ENCODE results near the gene UQCC5.

The UQCC5 gene

GRCh38 chr3:52503788-52504424 is 32.5 kb upstream of the UQCC5 start:
- no peak overlapping the region for H2AFZ ChIP-seq (ENCODE audit: low read depth)
- H3K27me3 ChIP-seq (ENCODE audit: insufficient read depth, low read depth), result no peaks in the 10 kb centered on the region
- no peak overlapping the region for H3K4me3 ChIP-seq (IDR thresholded peaks at IDR 0.05; ENCODE audit: insufficient read depth, low read depth, low read length)
- no peak overlapping the region for H3K4me2 ChIP-seq
- H4K20me1 ChIP-seq (ENCODE audit: insufficient read depth), result no peaks in the 10 kb centered on the region
- H3K4me1 ChIP-seq (ENCODE audit: low read depth, poor library complexity, severe bottlenecking), result no peaks in the 10 kb centered on the region
- H3K36me3 ChIP-seq (ENCODE audit: insufficient read depth), result no peaks in the 10 kb centered on the region
- H3K79me2 ChIP-seq (ENCODE audit: insufficient read depth, low read depth), result no peaks in the 10 kb centered on the region
- TF ChIP-seq CTCF (conservative IDR thresholded peaks at IDR 0.05; ENCODE audit: low read depth, low read length), result no peak
- H3K9ac ChIP-seq, result no peak overlapping the region
- H3K27ac ChIP-seq, result no peak overlapping the region

GRCh38 chr3:52504977-52505376 is 31.4 kb upstream of the UQCC5 start:
- no peaks in the 10 kb centered on the region for H3K4me1 ChIP-seq (ENCODE audit: low read depth, poor library complexity, severe bottlenecking)
- TF ChIP-seq CTCF (conservative IDR thresholded peaks at IDR 0.05; ENCODE audit: low read depth, low read length), result no peak
- H2AFZ ChIP-seq (ENCODE audit: low read depth), result no peak overlapping the region
- H3K9ac ChIP-seq, result no peak overlapping the region
- no peaks in the 10 kb centered on the region for H4K20me1 ChIP-seq (ENCODE audit: insufficient read depth)
- no peak overlapping the region for H3K4me3 ChIP-seq (IDR thresholded peaks at IDR 0.05; ENCODE audit: insufficient read depth, low read depth, low read length)
- no peaks in the 10 kb centered on the region for H3K27me3 ChIP-seq (ENCODE audit: insufficient read depth, low read depth)
- H3K4me2 ChIP-seq, result no peak overlapping the region
- H3K79me2 ChIP-seq (ENCODE audit: insufficient read depth, low read depth), result no peaks in the 10 kb centered on the region
- H3K36me3 ChIP-seq (ENCODE audit: insufficient read depth), result no peaks in the 10 kb centered on the region
- H3K27ac ChIP-seq, result no peak overlapping the region

GRCh38 chr3:52506266-52506966 is 30.0 kb upstream of the UQCC5 start:
- TF ChIP-seq CTCF (conservative IDR thresholded peaks at IDR 0.05; ENCODE audit: low read depth, low read length), result no peak
- Histone ChIP-seq H3K79me2 (ENCODE audit: insufficient read depth, low read depth) (no peaks in the 10 kb centered on the region), H3K27me3 (ENCODE audit: insufficient read depth, low read depth) (no peaks in the 10 kb centered on the region), H4K20me1 (ENCODE audit: insufficient read depth) (no peaks in the 10 kb centered on the region), H2AFZ (ENCODE audit: low read depth) (no peak overlapping the region), H3K9ac (no peak overlapping the region), H3K4me2 (no peak overlapping the region), H3K27ac (no peak overlapping the region), H3K4me1 (ENCODE audit: low read depth, poor library complexity, severe bottlenecking) (no peaks in the 10 kb centered on the region), H3K4me3 (IDR thresholded peaks at IDR 0.05; ENCODE audit: insufficient read depth, low read depth, low read length) (no peak overlapping the region), H3K36me3 (ENCODE audit: insufficient read depth) (no peaks in the 10 kb centered on the region)

GRCh38 chr3:52507359-52507758 is 29.0 kb upstream of the UQCC5 start:
- TF ChIP-seq CTCF (conservative IDR thresholded peaks at IDR 0.05; ENCODE audit: low read depth, low read length), result no peak
- Histone ChIP-seq H3K27ac (no peak overlapping the region), H2AFZ (ENCODE audit: low read depth) (no peak overlapping the region), H3K4me1 (ENCODE audit: low read depth, poor library complexity, severe bottlenecking) (no peaks in the 10 kb centered on the region), H3K79me2 (ENCODE audit: insufficient read depth, low read depth) (no peaks in the 10 kb centered on the region), H3K4me3 (IDR thresholded peaks at IDR 0.05; ENCODE audit: insufficient read depth, low read depth, low read length) (no peak overlapping the region), H3K9ac (no peak overlapping the region), H3K4me2 (no peak overlapping the region), H3K36me3 (ENCODE audit: insufficient read depth) (no peaks in the 10 kb centered on the region), H4K20me1 (ENCODE audit: insufficient read depth) (no peaks in the 10 kb centered on the region), H3K27me3 (ENCODE audit: insufficient read depth, low read depth) (no peaks in the 10 kb centered on the region)
